SK-N-SH treated with all-trans-retinoic acid at 6 μM for 48 hours (cell line): Measurements from ENCODE around the gene FBXO47.

Source experiments
- ATAC-seq: fragments of 200-7000 bp; cut with Tn5 transposase; 3 replicates; pipeline ENCODE4 v1.9.1; 2020; ENCODE audit warnings: mild to moderate bottlenecking, moderate library complexity
- ARNTL ChIP-seq: fragments of 450-650 bp; formaldehyde crosslinking; IDR thresholded peaks from 2 replicates; pipeline ENCODE4 v1.5.0; 2020; ENCODE audit warnings: low read depth, mild to moderate bottlenecking, moderate library complexity, borderline replicate concordance
- BACH2 ChIP-seq: fragments of 250-450 bp; sonication (Bioruptor Pico); IDR thresholded peaks from 2 replicates; pipeline ENCODE4 v1.9.0; 2021; ENCODE audit warnings: mild to moderate bottlenecking, borderline replicate concordance
- CSDC2 ChIP-seq: fragments of 250-450 bp; sonication (Bioruptor Pico); IDR thresholded peaks from 2 replicates; pipeline ENCODE4 v1.5.0; 2020; ENCODE audit warnings: mild to moderate bottlenecking, moderate library complexity
- CSRNP3 ChIP-seq: fragments of 250-450 bp; sonication (Bioruptor Pico); IDR thresholded peaks from 2 replicates; pipeline ENCODE4 v1.5.1; 2021; ENCODE audit warnings: mild to moderate bottlenecking, moderate library complexity
- ESRRG ChIP-seq: fragments of 250-450 bp; sonication (Bioruptor Pico); IDR thresholded peaks from 2 replicates; pipeline ENCODE4 v1.6.1; 2021; ENCODE audit warnings: mild to moderate bottlenecking
- GLIS3 ChIP-seq: fragments of 250-450 bp; sonication (Bioruptor Pico); IDR thresholded peaks from 2 replicates; pipeline ENCODE4 v1.5.0; 2020; ENCODE audit warnings: mild to moderate bottlenecking, moderate library complexity
- ISL1 ChIP-seq: fragments of 250-450 bp; sonication (Bioruptor Pico); IDR thresholded peaks from 2 replicates; pipeline ENCODE4 v2.1.2; 2022; ENCODE audit warnings: mild to moderate bottlenecking, moderate library complexity
- OSR1 ChIP-seq: fragments of 250-450 bp; sonication (Bioruptor Pico); IDR thresholded peaks from 2 replicates; pipeline ENCODE4 v1.8.0; 2022; ENCODE audit warnings: moderate library complexity, mild to moderate bottlenecking, inconsistent platforms
- POU6F1 ChIP-seq: fragments of 250-450 bp; sonication (Bioruptor Pico); IDR thresholded peaks from 2 replicates; pipeline ENCODE4 v1.8.0; 2021; ENCODE audit warnings: low read depth, mild to moderate bottlenecking, moderate library complexity, borderline replicate concordance
- PPARA ChIP-seq: fragments of 250-450 bp; sonication (Bioruptor Pico); IDR thresholded peaks from 2 replicates; pipeline ENCODE4 v1.5.0; 2020; ENCODE audit warnings: mild to moderate bottlenecking, borderline replicate concordance
- RARB ChIP-seq: fragments of 250-450 bp; sonication (Bioruptor Pico); IDR thresholded peaks from 2 replicates; pipeline ENCODE4 v1.8.0; 2021; ENCODE audit warnings: mild to moderate bottlenecking, moderate library complexity
- SNAI2 ChIP-seq: fragments of 250-450 bp; sonication (Bioruptor Pico); IDR thresholded peaks from 2 replicates; pipeline ENCODE4 v1.5.0; 2020; ENCODE audit warnings: mild to moderate bottlenecking, moderate library complexity
- TCF4 ChIP-seq: fragments of 250-450 bp; sonication (Bioruptor Pico); IDR thresholded peaks from 2 replicates; pipeline ENCODE4 v1.8.0; 2021; ENCODE audit warnings: mild to moderate bottlenecking, moderate library complexity, borderline replicate concordance
- TSHZ2 ChIP-seq: fragments of 250-450 bp; sonication (Bioruptor Pico); IDR thresholded peaks from 2 replicates; pipeline ENCODE4 v1.5.0; 2020; ENCODE audit warnings: mild to moderate bottlenecking, moderate library complexity
- ZC3H10 ChIP-seq: fragments of 250-450 bp; sonication (Bioruptor Pico); IDR thresholded peaks from 2 replicates; pipeline ENCODE4 v1.5.1; 2021; ENCODE audit warnings: mild to moderate bottlenecking, moderate library complexity
- ZFP3 ChIP-seq: fragments of 250-450 bp; sonication (Bioruptor Pico); IDR thresholded peaks from 2 replicates; pipeline ENCODE4 v1.5.0; 2020; ENCODE audit warnings: mild to moderate bottlenecking, moderate library complexity
- ZFP30 ChIP-seq: fragments of 450-650 bp; formaldehyde crosslinking; IDR thresholded peaks from 2 replicates; pipeline ENCODE4 v1.5.0; 2022; ENCODE audit warnings: mild to moderate bottlenecking, moderate library complexity
- ZNF565 ChIP-seq: fragments of 450-650 bp; formaldehyde crosslinking; conservative IDR thresholded peaks from 2 replicates; pipeline ENCODE4 v1.5.0; 2020; ENCODE audit warnings: low read depth, mild to moderate bottlenecking, moderate library complexity
- ZNF70 ChIP-seq: fragments of 450-650 bp; formaldehyde crosslinking; IDR thresholded peaks from 2 replicates; pipeline ENCODE4 v1.5.0; 2020; ENCODE audit warnings: mild to moderate bottlenecking, moderate library complexity
- ZNF8 ChIP-seq: fragments of 450-650 bp; formaldehyde crosslinking; IDR thresholded peaks from 2 replicates; pipeline ENCODE4 v1.5.0; 2020; ENCODE audit warnings: mild to moderate bottlenecking, moderate library complexity
- TF ChIP-seq, protein P1 (sequence below): fragments of 250-450 bp; sonication (Bioruptor Pico); IDR thresholded peaks from 2 replicates; pipeline ENCODE4 v1.8.0; 2020; ENCODE audit warnings: mild to moderate bottlenecking, moderate library complexity, borderline replicate concordance
- TF ChIP-seq, protein P2 (sequence below): fragments of 250-450 bp; sonication (Bioruptor Pico); IDR thresholded peaks from 2 replicates; pipeline ENCODE4 v1.5.1; 2020; ENCODE audit warnings: low read depth, mild to moderate bottlenecking, moderate library complexity

The FBXO47 gene

DNA sequence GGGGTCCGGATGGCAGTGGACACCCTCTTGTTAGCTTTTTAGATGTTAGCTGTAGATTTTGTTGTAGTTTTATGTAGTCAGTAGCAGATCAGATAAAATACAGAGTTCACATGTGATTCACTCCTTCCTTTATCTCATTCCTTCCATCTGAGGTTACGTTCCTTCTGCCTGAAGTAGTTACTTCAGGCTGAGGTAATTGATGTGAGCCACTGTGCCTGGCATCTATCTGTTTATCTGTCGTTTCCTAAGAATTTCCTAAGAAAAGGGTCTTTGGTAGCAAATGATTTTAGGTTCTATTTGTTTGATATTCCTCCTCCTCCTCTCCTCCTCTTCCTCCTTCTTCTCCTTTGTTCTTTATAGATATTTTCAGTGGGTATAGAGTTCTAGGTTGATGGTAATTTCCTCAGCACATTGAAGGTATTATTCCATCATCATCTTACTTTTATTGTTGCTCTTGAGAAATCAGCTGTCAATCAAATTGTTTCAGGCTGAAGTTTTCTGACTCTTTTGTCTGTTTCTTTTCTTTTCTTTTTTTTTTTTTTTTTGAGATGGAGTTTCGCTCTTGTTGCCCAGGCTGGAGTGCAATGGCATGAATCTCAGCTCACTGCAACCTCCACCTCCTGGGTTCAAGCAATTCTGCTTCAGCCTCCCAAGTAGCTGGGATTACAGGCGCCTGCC lies 29.6 kb upstream of the FBXO47 start:
- no peak for ATAC-seq
- TF ChIP-seq CSDC2 (CRISPR knock-in tag) (no peak), TCF4 (CRISPR knock-in tag) (no peak), ESRRG (CRISPR knock-in tag) (no peak), ZFP3 (CRISPR knock-in tag) (no peak), BACH2 (no peak), ZNF70 (no peak), ISL1 (CRISPR knock-in tag) (no peak), ZNF8 (CRISPR knock-in tag) (no peak), POU6F1 (no peak)
- TF ChIP-seq, protein P1, sequence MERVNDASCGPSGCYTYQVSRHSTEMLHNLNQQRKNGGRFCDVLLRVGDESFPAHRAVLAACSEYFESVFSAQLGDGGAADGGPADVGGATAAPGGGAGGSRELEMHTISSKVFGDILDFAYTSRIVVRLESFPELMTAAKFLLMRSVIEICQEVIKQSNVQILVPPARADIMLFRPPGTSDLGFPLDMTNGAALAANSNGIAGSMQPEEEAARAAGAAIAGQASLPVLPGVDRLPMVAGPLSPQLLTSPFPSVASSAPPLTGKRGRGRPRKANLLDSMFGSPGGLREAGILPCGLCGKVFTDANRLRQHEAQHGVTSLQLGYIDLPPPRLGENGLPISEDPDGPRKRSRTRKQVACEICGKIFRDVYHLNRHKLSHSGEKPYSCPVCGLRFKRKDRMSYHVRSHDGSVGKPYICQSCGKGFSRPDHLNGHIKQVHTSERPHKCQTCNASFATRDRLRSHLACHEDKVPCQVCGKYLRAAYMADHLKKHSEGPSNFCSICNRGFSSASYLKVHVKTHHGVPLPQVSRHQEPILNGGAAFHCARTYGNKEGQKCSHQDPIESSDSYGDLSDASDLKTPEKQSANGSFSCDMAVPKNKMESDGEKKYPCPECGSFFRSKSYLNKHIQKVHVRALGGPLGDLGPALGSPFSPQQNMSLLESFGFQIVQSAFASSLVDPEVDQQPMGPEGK (CRISPR knock-in tag) = no peak
- TF ChIP-seq, all 23 proteins: peak for 0

GRCh38 chr17:38994026-38994425 lies 26.8 kb upstream of the FBXO47 start:
- ATAC-seq = no peak
- no peak for TF ChIP-seq RARB (CRISPR knock-in tag)
- no peak for TF ChIP-seq SNAI2
- TF ChIP-seq TSHZ2 = no peak
- no peak for TF ChIP-seq ZNF8 (CRISPR knock-in tag)
- no peak for TF ChIP-seq PPARA (CRISPR knock-in tag)
- TF ChIP-seq ISL1 (CRISPR knock-in tag) = no peak
- TF ChIP-seq ZFP30 (CRISPR knock-in tag) = no peak
- no peak for TF ChIP-seq OSR1 (CRISPR knock-in tag)
- TF ChIP-seq, protein P2, sequence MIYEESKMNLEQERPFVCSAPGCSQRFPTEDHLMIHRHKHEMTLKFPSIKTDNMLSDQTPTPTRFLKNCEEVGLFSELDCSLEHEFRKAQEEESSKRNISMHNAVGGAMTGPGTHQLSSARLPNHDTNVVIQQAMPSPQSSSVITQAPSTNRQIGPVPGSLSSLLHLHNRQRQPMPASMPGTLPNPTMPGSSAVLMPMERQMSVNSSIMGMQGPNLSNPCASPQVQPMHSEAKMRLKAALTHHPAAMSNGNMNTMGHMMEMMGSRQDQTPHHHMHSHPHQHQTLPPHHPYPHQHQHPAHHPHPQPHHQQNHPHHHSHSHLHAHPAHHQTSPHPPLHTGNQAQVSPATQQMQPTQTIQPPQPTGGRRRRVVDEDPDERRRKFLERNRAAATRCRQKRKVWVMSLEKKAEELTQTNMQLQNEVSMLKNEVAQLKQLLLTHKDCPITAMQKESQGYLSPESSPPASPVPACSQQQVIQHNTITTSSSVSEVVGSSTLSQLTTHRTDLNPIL (CRISPR knock-in tag) = no peak
- no peak for TF ChIP-seq ZNF70
- no peak for TF ChIP-seq ZFP3 (CRISPR knock-in tag)
- no peak for TF ChIP-seq ESRRG (CRISPR knock-in tag)
- TF ChIP-seq ZNF565 = no peak
- TF ChIP-seq, all 23 proteins: peak for 0

- TF ChIP-seq ISL1 (CRISPR knock-in tag) (no peak), TCF4 (CRISPR knock-in tag) (no peak), ZNF70 (no peak), CSRNP3 (CRISPR knock-in tag) (no peak), GLIS3 (no peak), POU6F1 (no peak), ARNTL (CRISPR knock-in tag) (no peak), OSR1 (CRISPR knock-in tag) (no peak), BACH2 (no peak), ZNF8 (CRISPR knock-in tag) (no peak), RARB (CRISPR knock-in tag) (no peak), ZFP3 (CRISPR knock-in tag) (no peak), PPARA (CRISPR knock-in tag) (no peak), ESRRG (CRISPR knock-in tag) (no peak), ZC3H10 (CRISPR knock-in tag) (no peak), SNAI2 (no peak)
- TF ChIP-seq, protein P1 (CRISPR knock-in tag) = no peak
- TF ChIP-seq, protein P2 (CRISPR knock-in tag) = no peak
These were observed 17.5 kb upstream of the FBXO47 start for GRCh38 chr17:38984666-38985065.

More at GRCh38 chr17:38984666-38985065, 17.5 kb upstream of the FBXO47 start:
- no peak for ATAC-seq
